Neural cell (in vitro differentiated cells): Measurements from ENCODE around the gene KRT38. TPM values are rescaled to one million over a fixed set of nuclear protein-coding genes. Genes with fewer than 3 reads are reported as not detected.

Source experiments
- H2AFZ ChIP-seq: fragments of 200-600, 300-800 bp; sonication (generic), shearing (Covaris generic); 2 replicates; pipeline ENCODE4 v1.6.0; 2014; ENCODE audit warnings: low read depth, mild to moderate bottlenecking, antibody characterized with exemption, low read length, moderate library complexity
- H3F3A ChIP-seq: fragments of 200-600 bp; shearing (Covaris generic); 2 replicates; pipeline ENCODE4 v1.6.1; 2016; ENCODE audit warnings: mild to moderate bottlenecking, moderate library complexity, mixed read lengths, antibody characterized with exemption, low read length; ENCODE audit not compliant: insufficient read depth, poor library complexity, severe bottlenecking
- H3K27ac ChIP-seq: fragments of 200-600, 300-800 bp; sonication (generic), shearing (Covaris generic); 2 replicates; pipeline ENCODE4 v1.5.1; 2014; ENCODE audit warnings: mild to moderate bottlenecking, low read length, moderate library complexity
- H3K27me3 ChIP-seq: fragments of 300-800, 200-600 bp; sonication (generic), shearing (Covaris generic); 2 replicates; pipeline ENCODE4 v1.6.0; 2014; ENCODE audit warnings: mild to moderate bottlenecking, low read depth, low read length, moderate library complexity; ENCODE audit not compliant: insufficient read depth
- H3K36me3 ChIP-seq: fragments of 300-800, 200-600 bp; sonication (generic), shearing (Covaris generic); 2 replicates; pipeline ENCODE4 v1.5.1; 2014; ENCODE audit warnings: mild to moderate bottlenecking, antibody characterized with exemption, low read length, moderate library complexity; ENCODE audit not compliant: insufficient read depth
- H3K4me2 ChIP-seq: fragments of 300-800, 200-600 bp; sonication (generic), shearing (Covaris generic); 2 replicates; pipeline ENCODE4 v1.6.0; 2014; ENCODE audit warnings: mild to moderate bottlenecking, low read length
- H3K4me3 ChIP-seq: fragments of 300-800, 200-600 bp; sonication (generic), shearing (Covaris generic); 2 replicates; pipeline ENCODE4 v1.5.1; 2014; ENCODE audit warnings: mild to moderate bottlenecking, low read length, moderate library complexity
- H3K79me2 ChIP-seq: fragments of 200-600 bp; shearing (Covaris generic); replicated peaks from 2 replicates; pipeline ENCODE4 v1.6.0; 2014; ENCODE audit warnings: mild to moderate bottlenecking, low read length, moderate library complexity; ENCODE audit not compliant: insufficient read depth
- H3K9ac ChIP-seq: fragments of 300-800, 200-600 bp; sonication (generic), shearing (Covaris generic); 2 replicates; pipeline ENCODE4 v1.6.1; 2016; ENCODE audit warnings: mild to moderate bottlenecking, low read length, mixed read lengths
- H3K9me2 ChIP-seq: fragments of 200-600 bp; shearing (Covaris generic); 2 replicates; pipeline ENCODE4 v1.6.1; 2016; ENCODE audit warnings: mild to moderate bottlenecking, low read length, mixed read lengths; ENCODE audit not compliant: insufficient read depth
- H3K9me3 ChIP-seq: fragments of 200-600, 300-800 bp; sonication (generic), shearing (Covaris generic); 2 replicates; pipeline ENCODE4 v1.6.1; 2016; ENCODE audit warnings: mild to moderate bottlenecking, mixed run types, low read length, moderate library complexity, mixed read lengths
- H4K20me1 ChIP-seq: fragments of 200-600 bp; shearing (Covaris generic); 2 replicates; pipeline ENCODE4 v1.6.1; 2016; ENCODE audit warnings: mild to moderate bottlenecking, mixed run types; ENCODE audit not compliant: insufficient read depth
- CTCF ChIP-seq: fragments of 450-650 bp; IDR thresholded peaks from 2 replicates; pipeline ENCODE4 v1.5.1; 2014; ENCODE audit warnings: antibody characterized with exemption, mild to moderate bottlenecking, moderate library complexity; ENCODE audit not compliant: poor library complexity, severe bottlenecking
- EP300 ChIP-seq: fragments of 450-650 bp; conservative IDR thresholded peaks from 2 replicates; pipeline ENCODE4 v1.6.1; 2014; ENCODE audit warnings: antibody characterized with exemption, mild to moderate bottlenecking, moderate library complexity; ENCODE audit not compliant: poor library complexity, severe bottlenecking
- EZH2 ChIP-seq: fragments of 200-600, 300-800 bp; shearing (Covaris generic), sonication (generic); IDR thresholded peaks from 2 replicates; pipeline ENCODE4 v1.6.1; 2014; ENCODE audit warnings: antibody characterized with exemption, low read length, borderline replicate concordance, mild to moderate bottlenecking; ENCODE audit not compliant: insufficient read depth, poor library complexity, severe bottlenecking
- MXI1 ChIP-seq: fragments of 450-650 bp; conservative IDR thresholded peaks from 2 replicates; pipeline ENCODE4 v1.6.1; 2014; ENCODE audit warnings: antibody characterized with exemption, mild to moderate bottlenecking; ENCODE audit not compliant: poor library complexity, severe bottlenecking
- POLR2AphosphoS5 ChIP-seq: IDR thresholded peaks from 2 replicates; pipeline ENCODE4 v1.6.1; 2012
- RAD21 ChIP-seq: fragments of 450-650 bp; conservative IDR thresholded peaks from 2 replicates; pipeline ENCODE4 v1.6.1; 2014; ENCODE audit warnings: antibody characterized with exemption, mild to moderate bottlenecking, moderate library complexity
- REST ChIP-seq: IDR thresholded peaks from 2 replicates; pipeline ENCODE4 v1.6.1; 2012; ENCODE audit warnings: borderline replicate concordance
- SMC3 ChIP-seq: fragments of 450-650 bp; conservative IDR thresholded peaks from 2 replicates; pipeline ENCODE4 v1.6.1; 2014; ENCODE audit warnings: antibody characterized with exemption, mild to moderate bottlenecking, moderate library complexity; ENCODE audit not compliant: poor library complexity
- TAF1 ChIP-seq: IDR thresholded peaks from 2 replicates; pipeline ENCODE4 v1.6.1; 2012; ENCODE audit warnings: low read depth
- polyA plus RNA-seq: library from polyadenylated mRNA; depleted of rRNA; stranded (reverse); fragments of >200 nt; gene quantifications from 2 replicates; pipeline ENCODE4 v1.2.3, GENCODE V29; 2014

Gene KRT38
- polyA plus RNA-seq, 1 donor from 2014 or later: not detected

GRCh38 chr17:41452281-41452680 lies 11.5 kb upstream of the KRT38 start:
- H4K20me1 ChIP-seq: no peaks in the 10 kb centered on the region
- no peaks in the 10 kb centered on the region for H3K9me3 ChIP-seq
- no peak for TF ChIP-seq SMC3

DNA sequence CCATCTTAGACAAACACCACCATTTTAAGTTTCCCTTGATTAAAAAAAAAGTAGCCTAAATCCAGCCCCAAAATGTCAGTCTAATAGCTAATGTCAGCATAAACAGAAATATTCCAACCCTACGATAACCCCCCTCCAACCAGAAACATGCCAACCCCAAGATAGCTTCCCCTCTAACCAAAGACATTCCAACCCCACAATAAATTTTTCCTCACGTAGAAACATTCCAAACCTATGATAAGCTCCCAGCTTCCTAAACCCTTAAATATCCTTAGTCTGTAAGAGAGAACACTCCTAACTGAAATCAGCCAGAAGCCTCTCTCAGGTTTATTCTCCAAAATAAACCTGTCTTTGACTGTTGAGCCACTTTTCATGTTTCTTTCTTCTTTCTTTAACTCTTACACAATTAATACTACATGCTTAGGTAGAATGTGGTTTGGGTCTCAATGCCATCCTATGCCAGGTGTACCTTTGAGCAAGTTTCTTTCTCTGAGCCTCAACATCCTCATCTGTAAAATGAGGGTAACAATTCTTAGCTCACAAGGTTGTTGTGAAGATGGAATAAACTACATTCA lies 10.5 kb upstream of the KRT38 start:
- H3K9ac ChIP-seq: no peak overlapping the region
- no peaks in the 10 kb centered on the region for H3F3A ChIP-seq
- H2AFZ ChIP-seq: no peak overlapping the region
- H3K27ac ChIP-seq: no peak overlapping the region
- no peaks in the 10 kb centered on the region for H4K20me1 ChIP-seq
- H3K27me3 ChIP-seq: no peaks in the 10 kb centered on the region
- no peak overlapping the region for H3K4me2 ChIP-seq
- H3K36me3 ChIP-seq: no peaks in the 10 kb centered on the region
- no peak overlapping the region for H3K4me3 ChIP-seq
- no peaks in the 10 kb centered on the region for H3K79me2 ChIP-seq
- no peaks in the 10 kb centered on the region for H3K9me3 ChIP-seq
- no peaks in the 10 kb centered on the region for H3K9me2 ChIP-seq
- no peak for TF ChIP-seq TAF1
- no peak for TF ChIP-seq MXI1
- TF ChIP-seq CTCF: no peak
- TF ChIP-seq RAD21: no peak
- TF ChIP-seq POLR2AphosphoS5: no peak
- no peak for TF ChIP-seq REST
- TF ChIP-seq SMC3: no peak
- no peak for TF ChIP-seq EZH2
- TF ChIP-seq EP300: no peak

More at GRCh38 chr17:41452281-41452680, 11.5 kb upstream of the KRT38 start:
- no peak overlapping the region for H3K27ac ChIP-seq
- H3K27me3 ChIP-seq: no peaks in the 10 kb centered on the region
- no peaks in the 10 kb centered on the region for H3K36me3 ChIP-seq
- H3F3A ChIP-seq: no peaks in the 10 kb centered on the region
- H2AFZ ChIP-seq: no peak overlapping the region
- H3K9me2 ChIP-seq: no peaks in the 10 kb centered on the region
- H3K4me3 ChIP-seq: no peak overlapping the region
- no peak overlapping the region for H3K9ac ChIP-seq
- H3K4me2 ChIP-seq: no peak overlapping the region
- no peaks in the 10 kb centered on the region for H3K79me2 ChIP-seq

DNA sequence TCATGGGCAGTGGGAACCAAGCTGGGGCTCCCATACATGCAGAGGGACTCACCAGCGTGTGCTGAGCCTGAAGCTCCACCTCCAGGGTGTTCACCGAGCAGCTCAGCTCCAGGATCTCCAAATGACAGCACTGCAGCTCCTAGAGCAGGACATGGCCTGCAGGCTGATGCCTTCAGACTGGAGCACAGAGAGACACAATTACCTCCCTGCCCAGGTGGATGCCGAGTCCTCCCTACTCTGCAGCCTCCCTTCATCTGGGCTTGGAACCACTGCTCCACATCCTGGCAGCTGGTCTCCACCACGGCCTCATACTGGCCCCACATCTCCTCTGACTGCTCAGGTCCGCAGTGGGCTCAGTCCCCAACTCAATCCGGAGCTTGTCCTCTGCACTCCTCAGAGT lies 8.2 kb upstream of the KRT38 start:
- no peak overlapping the region for H2AFZ ChIP-seq
- no peaks in the 10 kb centered on the region for H3K27me3 ChIP-seq
- no peak overlapping the region for H3K9ac ChIP-seq
- H4K20me1 ChIP-seq: no peaks in the 10 kb centered on the region
- H3K9me3 ChIP-seq: no peaks in the 10 kb centered on the region
- H3F3A ChIP-seq: no peaks in the 10 kb centered on the region
- H3K79me2 ChIP-seq: no peaks in the 10 kb centered on the region
- no peak overlapping the region for H3K4me3 ChIP-seq
- no peak for TF ChIP-seq SMC3
- no peak overlapping the region for H3K4me2 ChIP-seq
- no peak overlapping the region for H3K27ac ChIP-seq
- H3K9me2 ChIP-seq: no peaks in the 10 kb centered on the region
- no peaks in the 10 kb centered on the region for H3K36me3 ChIP-seq
